Skeletal muscle satellite cell (primary cell): ENCODE data around the gene P3H4.

ENCODE experiments used
- H3K27me3 ChIP-seq: 2 replicates; pipeline ENCODE4 v1.7.0; 2013; ENCODE audit warnings: low read length; ENCODE audit not compliant: control insufficient read depth, insufficient read depth
- H3K36me3 ChIP-seq: 2 replicates; pipeline ENCODE4 v1.7.0; 2013; ENCODE audit warnings: mild to moderate bottlenecking, control low read depth, low read length; ENCODE audit not compliant: insufficient read depth
- H3K4me1 ChIP-seq: 2 replicates; pipeline ENCODE4 v1.7.0; 2013; ENCODE audit warnings: low read length; ENCODE audit not compliant: control insufficient read depth, insufficient read depth
- H3K4me2 ChIP-seq: 2 replicates; pipeline ENCODE4 v1.7.0; 2013; ENCODE audit warnings: mild to moderate bottlenecking, low read length
- H3K4me3 ChIP-seq: 2 replicates; pipeline ENCODE4 v1.7.0; 2013; ENCODE audit warnings: low read length
- H3K9ac ChIP-seq: 2 replicates; pipeline ENCODE4 v1.7.0; 2013; ENCODE audit warnings: mild to moderate bottlenecking, low read depth, low read length, moderate library complexity
- H3K9me3 ChIP-seq: replicated peaks from 2 replicates; pipeline ENCODE4 v1.7.0; 2013; ENCODE audit warnings: mild to moderate bottlenecking, control low read depth, low read length

P3H4 gene

GRCh38 chr17:41800601-41801373 is 11.0 kb downstream of the P3H4 start:
- H3K9ac ChIP-seq, result no peak overlapping the region
- H3K9me3 ChIP-seq, result no peaks in the 10 kb centered on the region
- H3K27me3 ChIP-seq, result peaks cover 2% of the 10 kb centered on the region
- H3K4me1 ChIP-seq, result peaks cover 8% of the 10 kb centered on the region
- H3K4me2 ChIP-seq, result peak overlapping the region; percentile 74
- H3K36me3 ChIP-seq, result peaks cover 6% of the 10 kb centered on the region
- no peak overlapping the region for H3K4me3 ChIP-seq

- Histone ChIP-seq H3K4me2 (no peak overlapping the region), H3K9ac (no peak overlapping the region), H3K9me3 (no peaks in the 10 kb centered on the region), H3K36me3 (peaks cover 4% of the 10 kb centered on the region), H3K4me1 (peaks cover 8% of the 10 kb centered on the region), H3K27me3 (peaks cover 2% of the 10 kb centered on the region), H3K4me3 (no peak overlapping the region)
Measured at GRCh38 chr17:41799366-41799765, 12.4 kb downstream of the P3H4 start.

DNA sequence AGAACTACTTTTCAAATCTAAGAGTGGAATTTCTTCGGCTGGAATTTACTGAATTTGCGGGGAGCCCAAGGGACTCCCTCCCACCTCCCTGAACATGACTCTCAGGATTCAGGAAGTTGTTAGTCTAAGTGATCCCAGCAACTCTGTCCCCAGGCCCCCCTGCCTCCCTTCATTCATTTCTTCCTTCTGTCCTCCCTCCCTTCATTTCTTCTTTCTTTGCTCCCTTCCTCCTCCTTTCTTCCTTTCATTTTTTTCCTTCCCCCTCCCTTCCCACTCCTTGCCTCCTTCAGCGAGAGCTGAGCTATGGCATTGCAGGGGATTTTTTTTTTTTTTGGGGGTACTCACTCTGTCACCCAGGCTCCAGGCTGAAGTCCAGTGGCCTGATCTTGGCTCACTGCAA is 14.4 kb downstream of the P3H4 start:
- no peak overlapping the region for H3K4me2 ChIP-seq
- H3K4me3 ChIP-seq, result no peak overlapping the region
- peaks cover 20% of the 10 kb centered on the region for H3K4me1 ChIP-seq
- H3K9me3 ChIP-seq, result no peaks in the 10 kb centered on the region
- peaks cover 2% of the 10 kb centered on the region for H3K27me3 ChIP-seq
- H3K9ac ChIP-seq, result no peak overlapping the region
- H3K36me3 ChIP-seq, result peaks cover 4% of the 10 kb centered on the region

DNA sequence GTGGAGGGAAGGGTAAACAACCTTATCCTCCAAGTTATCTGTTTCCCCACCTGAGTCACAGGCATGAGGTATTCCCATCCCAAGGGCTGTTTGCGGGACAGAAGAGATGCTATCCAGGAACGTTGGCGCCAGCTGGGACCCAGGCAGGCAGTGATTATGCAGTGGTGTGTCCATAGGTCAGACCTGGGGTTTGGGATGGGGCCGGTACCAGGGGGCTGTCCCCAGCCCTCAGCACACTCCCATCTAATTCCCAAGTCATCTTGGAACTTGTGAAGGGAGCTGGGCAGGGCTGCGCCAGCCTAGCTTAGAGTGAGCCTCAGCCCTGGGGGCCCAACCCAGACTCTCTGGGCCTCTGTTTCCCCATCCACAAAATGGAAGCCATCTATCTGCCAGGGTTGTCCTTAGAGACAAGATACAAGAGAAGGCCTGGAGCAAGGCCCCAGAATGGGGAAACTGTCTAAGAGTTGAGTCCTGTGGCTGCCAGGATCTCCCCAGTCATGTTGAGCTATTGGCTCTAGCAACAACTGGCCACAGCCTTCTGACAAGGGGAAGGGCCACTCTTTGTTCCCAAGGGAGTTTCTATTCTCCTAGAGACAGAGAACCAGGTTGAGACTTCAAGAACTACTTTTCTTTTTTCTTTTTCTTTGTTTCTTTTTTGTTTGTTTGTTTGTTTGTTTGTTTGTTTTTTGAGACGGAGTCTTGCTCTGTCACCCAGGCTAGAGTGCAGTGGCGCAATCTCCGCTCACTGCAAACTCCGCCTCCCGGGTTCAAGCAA is 15.4 kb downstream of the P3H4 start:
- H3K9ac ChIP-seq, result no peak overlapping the region
- no peaks in the 10 kb centered on the region for H3K36me3 ChIP-seq

GRCh38 chr17:41794540-41794975 is 17.2 kb downstream of the P3H4 start:
- Histone ChIP-seq H3K4me3 (no peak overlapping the region), H3K9ac (no peak overlapping the region)

More for the DNA sequence above, 15.4 kb downstream of the P3H4 start:
- H3K4me3 ChIP-seq, result no peak overlapping the region
- no peaks in the 10 kb centered on the region for H3K9me3 ChIP-seq
- H3K4me1 ChIP-seq, result peaks cover 21% of the 10 kb centered on the region
- peaks cover 2% of the 10 kb centered on the region for H3K27me3 ChIP-seq
- no peak overlapping the region for H3K4me2 ChIP-seq

GRCh38 chr17:41793784-41794539 is 17.8 kb downstream of the P3H4 start:
- H3K27me3 ChIP-seq, result peaks cover 8% of the 10 kb centered on the region
- no peak overlapping the region for H3K9ac ChIP-seq
- peaks cover 15% of the 10 kb centered on the region for H3K4me1 ChIP-seq
- no peak overlapping the region for H3K4me3 ChIP-seq
- H3K36me3 ChIP-seq, result no peaks in the 10 kb centered on the region
- H3K4me2 ChIP-seq, result no peak overlapping the region
- H3K9me3 ChIP-seq, result no peaks in the 10 kb centered on the region

More at GRCh38 chr17:41794540-41794975, 17.2 kb downstream of the P3H4 start:
- Histone ChIP-seq H3K36me3 (no peaks in the 10 kb centered on the region), H3K4me1 (peaks cover 15% of the 10 kb centered on the region), H3K27me3 (peaks cover 2% of the 10 kb centered on the region), H3K4me2 (no peak overlapping the region), H3K9me3 (no peaks in the 10 kb centered on the region)

DNA sequence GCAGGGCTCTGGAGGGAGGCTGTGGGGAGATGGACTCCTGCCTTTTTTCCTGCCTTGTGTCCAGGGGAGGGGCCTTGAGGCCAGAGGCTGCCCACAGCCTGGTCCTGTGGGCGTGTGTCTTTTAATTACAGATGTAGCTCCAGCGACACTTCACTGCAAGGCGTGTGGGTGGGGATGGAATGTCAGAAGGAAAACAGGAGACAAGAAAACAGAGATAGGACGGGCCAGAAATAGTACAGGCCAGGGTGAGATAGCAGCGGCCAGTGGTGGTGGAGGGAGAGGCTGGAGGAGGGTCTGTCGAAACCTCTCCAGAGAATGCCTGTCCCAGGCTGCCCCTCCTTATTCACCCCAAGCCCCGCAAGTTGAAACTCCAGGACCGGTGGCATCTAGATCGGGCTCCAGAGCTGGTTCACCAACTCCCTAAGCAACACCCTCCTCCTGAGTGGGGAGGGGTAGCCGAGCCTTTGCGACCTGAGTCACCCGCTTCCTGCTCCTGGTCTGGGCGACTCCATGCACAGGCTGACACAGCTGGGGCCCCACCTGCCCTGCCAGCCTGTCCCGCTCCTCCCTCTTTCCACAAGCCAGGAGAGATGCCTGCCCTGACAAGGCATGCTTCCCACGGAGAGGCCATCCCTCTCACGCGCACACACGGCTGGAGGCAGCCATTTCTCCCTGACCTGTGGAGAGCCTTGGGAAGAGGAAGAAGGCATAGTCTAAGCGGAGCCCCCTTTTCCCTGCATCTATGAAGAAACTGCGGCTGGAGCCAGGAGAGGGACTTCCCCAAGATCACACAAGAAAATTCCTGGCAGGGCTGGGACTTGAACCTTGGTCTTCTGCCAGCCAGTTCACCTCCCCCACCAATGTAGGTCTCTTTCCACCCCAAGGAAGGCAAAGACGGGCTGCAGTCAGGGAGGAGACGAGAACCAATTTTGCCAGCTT is 18.6 kb downstream of the P3H4 start:
- H3K27me3 ChIP-seq, result peaks cover 14% of the 10 kb centered on the region
- peak overlapping the region; percentile 68 for H3K4me2 ChIP-seq
- H3K4me3 ChIP-seq, result peak overlapping the region; percentile 16
- no peak overlapping the region for H3K9ac ChIP-seq
- no peaks in the 10 kb centered on the region for H3K36me3 ChIP-seq
- H3K4me1 ChIP-seq, result peaks cover 15% of the 10 kb centered on the region
- H3K9me3 ChIP-seq, result no peaks in the 10 kb centered on the region

DNA sequence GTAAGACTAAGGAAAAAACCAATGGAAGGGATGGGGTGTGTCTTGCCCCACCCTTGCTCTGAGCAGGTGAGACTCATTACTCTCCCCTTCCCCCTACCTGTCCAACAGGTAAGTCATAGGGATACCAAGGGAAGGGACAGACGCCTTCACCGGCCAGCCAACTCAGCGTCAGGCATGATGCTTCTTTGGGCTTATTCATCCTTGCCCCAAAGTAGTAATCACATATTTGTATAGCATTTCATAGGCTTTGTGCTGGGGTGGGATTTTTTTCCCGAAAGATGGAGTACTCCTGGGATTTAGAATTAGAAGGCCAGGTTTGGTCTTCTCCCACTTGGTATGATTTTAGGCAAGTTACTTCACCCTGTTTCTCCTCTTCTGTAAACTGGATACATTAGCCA is 24.7 kb downstream of the P3H4 start:
- Histone ChIP-seq H3K36me3 (no peaks in the 10 kb centered on the region), H3K9me3 (no peaks in the 10 kb centered on the region), H3K9ac (no peak overlapping the region), H3K27me3 (peaks cover 38% of the 10 kb centered on the region), H3K4me1 (peaks cover 24% of the 10 kb centered on the region), H3K4me3 (no peak overlapping the region), H3K4me2 (no peak overlapping the region)

GRCh38 chr17:41786227-41787020 is 25.3 kb downstream of the P3H4 start, which contains the start of gene JUP:
TSS of gene JUP (minus strand) at chr17:41786711. CDS start at chr17:41771854, 14,857 bp downstream.
- peak within 1 kb of the TSS; percentile 79 for H3K4me2 ChIP-seq
- no peaks in the 10 kb centered on the region for H3K36me3 ChIP-seq
- peak within 1 kb of the TSS; percentile 67 for H3K4me3 ChIP-seq
- peaks cover 26% of the 10 kb centered on the region for H3K4me1 ChIP-seq
- peaks cover 40% of the 10 kb centered on the region for H3K27me3 ChIP-seq
- H3K9ac ChIP-seq, result peak within 1 kb of the TSS; percentile 37
- no peaks in the 10 kb centered on the region for H3K9me3 ChIP-seq

GRCh38 chr17:41785859-41786226 is 25.9 kb downstream of the P3H4 start:
- H3K4me3 ChIP-seq, result peak overlapping the region; percentile 67
- no peaks in the 10 kb centered on the region for H3K9me3 ChIP-seq
- peaks cover 40% of the 10 kb centered on the region for H3K27me3 ChIP-seq
- peaks cover 26% of the 10 kb centered on the region for H3K4me1 ChIP-seq
- peak overlapping the region; percentile 37 for H3K9ac ChIP-seq
- no peaks in the 10 kb centered on the region for H3K36me3 ChIP-seq
- peak overlapping the region; percentile 79 for H3K4me2 ChIP-seq
